NCI-H2081 treated with DMSO at 0.1 percent for 48 hours (cell line): ENCODE results near the gene LAMA2.

Experiments
- DNase-seq: peaks from one replicate; lab custom pipeline; 2025; lab: John Stamatoyannopoulos, UW

LAMA2 gene

DNA sequence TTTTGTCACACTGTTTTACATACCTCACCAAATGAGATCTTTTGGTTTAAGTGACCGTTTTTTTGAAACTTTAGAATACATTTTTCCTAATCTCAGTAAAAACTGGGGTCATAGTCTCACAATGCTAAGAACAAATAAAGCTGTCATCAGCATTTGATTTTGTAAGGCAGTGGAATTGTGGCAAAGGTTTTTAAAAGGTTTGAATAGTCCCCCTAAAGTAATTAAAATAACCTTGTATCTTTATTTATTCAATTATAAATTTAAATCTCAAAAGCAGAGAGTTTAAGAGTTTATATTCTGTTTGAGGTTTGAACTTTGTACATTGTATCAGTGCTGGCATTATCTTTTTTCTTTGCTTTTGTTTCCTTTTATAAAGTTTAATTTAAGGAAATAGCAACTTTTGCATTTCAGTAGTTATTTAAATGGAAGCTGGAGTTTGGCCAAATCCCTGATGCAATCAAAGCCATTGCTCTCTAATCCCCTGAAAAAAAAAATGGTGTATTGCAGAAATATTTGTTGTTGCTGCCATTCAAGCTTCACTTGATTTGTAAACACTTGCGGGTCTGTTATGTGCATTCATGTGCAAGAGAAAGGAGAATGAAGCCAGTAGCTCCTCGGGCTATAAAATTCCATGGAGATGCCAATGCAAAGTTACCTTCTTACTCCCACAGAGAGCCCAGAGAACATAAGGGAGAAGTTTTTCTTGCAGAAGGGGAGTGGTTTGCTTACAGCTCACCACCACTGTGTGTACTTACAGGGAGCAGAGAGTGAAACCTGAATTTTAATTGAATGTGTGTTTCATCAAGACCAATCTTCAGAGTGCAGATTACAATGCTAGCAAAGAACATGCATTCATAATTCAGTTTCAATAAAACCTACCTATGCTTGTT lies 435.2 kb downstream of the LAMA2 start:
- DNase-seq: no peak

DNA sequence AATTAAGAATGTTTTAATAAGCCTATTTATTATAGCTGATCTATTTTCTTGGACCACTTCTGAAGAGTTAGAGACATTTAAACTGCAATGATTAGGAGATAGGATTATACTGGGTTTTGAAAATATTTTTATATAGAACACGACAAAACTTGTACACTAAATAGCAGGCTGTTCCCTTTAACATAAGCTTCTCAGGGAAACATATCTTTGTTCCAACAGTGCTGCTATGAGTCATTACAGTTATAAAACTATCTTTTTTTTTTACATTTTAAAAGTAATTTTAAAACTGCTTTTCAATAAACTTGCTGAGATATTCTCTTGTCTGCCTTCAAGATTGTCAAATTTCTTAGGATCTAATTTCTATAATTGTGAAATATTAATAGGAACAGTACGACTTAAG lies 438.0 kb downstream of the LAMA2 start:
- DNase-seq: no peak

- no peak for DNase-seq
Observed at GRCh38 chr6:129321303-129321702, 438.4 kb downstream of the LAMA2 start.

GRCh38 chr6:129324345-129324744 lies 441.4 kb downstream of the LAMA2 start:
- DNase-seq: no peak

GRCh38 chr6:129329678-129330077 lies 446.7 kb downstream of the LAMA2 start:
- DNase-seq: no peak

- no peak for DNase-seq
Observed at GRCh38 chr6:129331450-129332138, 448.7 kb downstream of the LAMA2 start.

DNA sequence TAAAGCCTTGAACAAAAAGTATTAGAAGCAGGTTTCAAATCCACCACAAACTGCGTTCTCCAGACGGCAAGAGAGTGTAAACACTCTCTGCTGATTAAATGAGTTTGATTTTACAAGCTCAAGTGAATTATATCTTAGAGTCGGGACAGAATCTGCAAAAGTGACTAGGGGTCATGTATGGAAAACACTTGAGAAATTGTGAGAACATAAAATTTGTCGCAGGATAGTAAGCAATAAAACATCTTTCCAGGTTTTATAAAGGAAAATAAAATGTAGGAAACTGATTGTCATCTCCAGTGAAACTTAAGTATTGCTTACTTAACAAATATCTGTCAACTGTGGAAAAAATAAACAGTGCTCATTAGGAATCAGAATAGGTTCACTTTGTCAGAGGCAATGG lies 452.9 kb downstream of the LAMA2 start:
- DNase-seq: no peak

DNA sequence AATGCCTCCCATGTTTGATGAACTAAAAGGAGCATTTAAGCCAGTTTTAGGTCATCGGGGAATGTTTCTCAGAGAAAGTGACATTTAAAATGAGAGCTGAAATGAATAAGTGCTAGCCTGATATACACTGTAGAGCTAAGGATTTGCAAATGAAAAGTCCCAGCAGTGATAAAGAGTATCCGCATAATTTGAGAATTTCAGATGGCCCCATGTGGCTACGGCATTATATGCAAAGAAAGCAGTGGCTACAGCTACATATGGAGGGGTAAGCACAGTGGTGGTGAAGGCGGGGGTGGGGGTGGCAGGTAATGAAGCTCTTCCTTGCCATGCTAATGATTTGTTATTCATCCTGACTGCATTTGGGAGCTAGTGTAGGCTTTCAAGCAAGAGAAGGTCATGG lies 455.7 kb downstream of the LAMA2 start:
- no peak for DNase-seq

- no peak for DNase-seq
Observed at GRCh38 chr6:129340983-129341382, 458.0 kb downstream of the LAMA2 start.

DNA sequence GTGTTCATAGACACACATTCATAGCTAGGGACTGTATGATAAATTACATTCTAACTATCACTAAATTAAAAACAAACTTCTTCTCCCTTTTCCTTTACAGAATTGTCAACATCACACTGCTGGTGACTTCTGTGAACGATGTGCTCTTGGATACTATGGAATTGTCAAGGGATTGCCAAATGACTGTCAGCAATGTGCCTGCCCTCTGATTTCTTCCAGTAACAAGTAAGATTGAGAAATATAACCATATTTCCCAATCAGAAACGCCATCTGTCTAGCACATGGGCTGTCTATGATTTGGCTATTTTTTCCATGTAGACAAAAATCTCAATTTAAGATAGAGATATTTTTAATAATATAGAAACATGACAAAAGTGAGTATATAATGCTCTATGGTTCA lies 459.3 kb downstream of the LAMA2 start:
- no peak for DNase-seq

DNA sequence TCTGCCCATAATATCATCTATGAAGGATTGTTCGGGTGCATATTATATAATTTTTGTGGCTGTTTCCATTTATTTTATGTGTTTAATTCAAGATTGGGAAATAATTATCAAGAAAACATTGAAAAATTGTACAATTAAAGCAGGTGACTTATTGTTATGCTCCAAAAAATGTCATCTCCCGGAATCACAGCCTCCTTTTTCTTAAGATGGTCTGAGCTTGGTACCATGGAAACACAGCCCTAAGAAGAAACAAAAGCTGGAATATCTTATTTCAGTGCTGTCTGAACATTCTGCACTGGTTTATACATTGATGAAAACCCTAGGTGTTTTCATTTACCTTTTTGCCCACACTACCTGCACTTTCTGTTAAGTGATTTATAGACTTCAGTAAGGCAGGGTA lies 459.9 kb downstream of the LAMA2 start:
- DNase-seq: no peak

- no peak for DNase-seq
Observed at GRCh38 chr6:129344379-129344778, 461.4 kb downstream of the LAMA2 start.

- DNase-seq: no peak
Observed at GRCh38 chr6:129345890-129346289, 463.0 kb downstream of the LAMA2 start.

- no peak for DNase-seq
Observed at GRCh38 chr6:129346964-129347363, 464.0 kb downstream of the LAMA2 start.

DNA sequence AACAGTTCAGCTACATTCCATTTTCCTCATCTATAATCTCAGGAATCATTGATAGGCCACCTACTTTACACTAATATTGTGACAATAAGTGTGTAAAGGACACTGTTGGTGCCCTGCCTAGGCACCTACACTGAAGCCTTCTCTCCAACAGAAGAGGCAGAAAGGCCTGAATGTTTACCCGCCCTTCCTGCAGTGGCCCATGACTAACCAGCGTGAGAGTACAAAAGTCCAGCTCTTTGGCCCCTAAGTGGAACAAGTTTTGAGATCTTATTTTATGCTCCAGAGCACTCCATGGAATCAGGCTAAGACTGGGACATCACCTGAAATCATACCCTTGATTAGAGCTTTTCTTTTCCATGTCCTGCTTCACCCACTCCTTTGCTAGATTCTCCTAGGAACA lies 467.3 kb downstream of the LAMA2 start:
- no peak for DNase-seq

DNA sequence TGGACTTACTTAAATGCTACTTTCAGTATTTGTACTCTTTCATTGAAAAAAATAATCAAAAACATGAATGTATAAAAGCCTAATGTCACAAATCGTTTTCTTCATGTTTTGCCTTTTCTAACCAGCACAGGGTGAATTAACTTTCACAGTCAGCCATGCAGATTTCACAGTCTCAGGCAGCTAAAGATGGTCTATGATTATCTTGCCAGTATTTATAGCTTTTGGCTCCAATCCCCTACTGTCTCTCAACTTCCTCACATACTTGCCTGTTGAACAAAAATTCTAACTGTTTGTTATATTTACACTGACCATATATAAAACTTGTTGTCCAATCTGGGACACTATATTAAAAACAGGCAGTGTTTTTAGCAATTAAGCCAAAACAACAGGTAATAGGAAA lies 468.9 kb downstream of the LAMA2 start:
- no peak for DNase-seq

DNA sequence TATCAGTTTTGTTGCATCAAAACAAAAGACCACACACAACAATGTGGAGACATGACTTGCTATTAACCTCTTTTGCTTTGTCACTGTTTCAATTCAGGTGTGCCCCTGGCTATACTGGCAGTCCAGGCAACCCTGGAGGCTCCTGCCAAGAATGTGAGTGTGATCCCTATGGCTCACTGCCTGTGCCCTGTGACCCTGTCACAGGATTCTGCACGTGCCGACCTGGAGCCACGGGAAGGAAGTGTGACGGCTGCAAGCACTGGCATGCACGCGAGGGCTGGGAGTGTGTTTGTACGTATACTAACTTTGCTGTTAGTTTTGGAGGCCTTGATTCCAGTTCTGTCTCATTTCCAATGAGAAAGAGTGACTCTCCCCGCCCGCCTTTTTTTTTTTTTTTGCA lies 470.1 kb downstream of the LAMA2 start:
- DNase-seq: no peak

DNA sequence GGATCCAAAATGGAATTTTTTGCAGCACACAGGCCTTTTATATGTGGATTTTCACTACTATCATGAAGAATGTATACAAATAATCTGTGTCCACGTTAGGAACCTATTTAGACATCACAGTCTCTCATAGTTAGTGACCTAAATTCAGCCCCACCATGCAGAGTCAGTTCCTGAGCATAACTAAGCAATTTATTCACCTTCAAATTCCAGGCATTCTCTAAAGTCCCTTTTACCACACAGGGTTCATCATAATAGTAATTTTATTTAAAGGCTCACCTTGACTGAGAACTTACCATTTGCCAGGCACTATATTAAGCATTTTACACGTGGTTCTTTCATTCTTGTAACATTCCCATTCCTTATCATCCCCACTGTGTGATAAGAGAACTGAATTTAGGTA lies 473.2 kb downstream of the LAMA2 start:
- no peak for DNase-seq

- DNase-seq: no peak
Observed at GRCh38 chr6:129359811-129360681, 477.1 kb downstream of the LAMA2 start.

DNA sequence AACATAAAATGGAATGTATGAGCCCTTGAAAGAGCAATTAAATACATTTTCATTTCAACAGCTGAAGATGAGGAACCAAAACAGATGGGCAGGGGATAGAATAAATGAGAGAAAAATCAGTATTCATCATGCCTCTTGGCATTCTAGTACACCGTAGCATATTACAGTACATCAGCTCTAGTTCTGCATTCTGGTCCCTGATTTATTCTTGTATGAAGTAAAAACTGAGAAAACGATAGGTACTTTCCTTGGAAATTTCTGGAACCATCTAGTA lies 477.7 kb downstream of the LAMA2 start:
- no peak for DNase-seq

GRCh38 chr6:129364037-129364436 lies 481.1 kb downstream of the LAMA2 start:
- DNase-seq: no peak

GRCh38 chr6:129364767-129365166 lies 481.8 kb downstream of the LAMA2 start:
- DNase-seq: no peak

GRCh38 chr6:129368076-129368475 lies 485.1 kb downstream of the LAMA2 start:
- DNase-seq: no peak
